ENCODE measurements around the gene NEU4.

NEU4 gene

DNA sequence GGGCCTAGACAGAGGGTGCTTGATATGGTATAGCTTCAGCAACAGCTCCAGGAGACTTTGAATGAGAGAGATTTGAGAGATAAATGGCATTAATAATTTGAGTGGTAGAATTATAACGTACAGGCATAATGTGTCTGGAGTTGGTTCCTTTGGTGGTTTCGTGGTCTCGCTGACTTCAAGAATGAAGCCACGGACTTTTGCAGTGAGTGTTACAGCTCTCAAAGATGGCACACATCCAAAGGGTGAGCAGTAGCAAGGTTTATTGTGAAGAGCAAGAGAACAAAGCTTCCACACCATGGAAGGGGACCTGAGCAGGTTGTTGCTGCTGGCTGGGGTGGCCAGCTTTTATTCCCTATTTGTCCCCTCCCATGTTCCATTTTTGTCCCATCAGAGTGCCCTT, 26.6 kb downstream of the NEU4 start:
- no peak for DNase-seq

DNA sequence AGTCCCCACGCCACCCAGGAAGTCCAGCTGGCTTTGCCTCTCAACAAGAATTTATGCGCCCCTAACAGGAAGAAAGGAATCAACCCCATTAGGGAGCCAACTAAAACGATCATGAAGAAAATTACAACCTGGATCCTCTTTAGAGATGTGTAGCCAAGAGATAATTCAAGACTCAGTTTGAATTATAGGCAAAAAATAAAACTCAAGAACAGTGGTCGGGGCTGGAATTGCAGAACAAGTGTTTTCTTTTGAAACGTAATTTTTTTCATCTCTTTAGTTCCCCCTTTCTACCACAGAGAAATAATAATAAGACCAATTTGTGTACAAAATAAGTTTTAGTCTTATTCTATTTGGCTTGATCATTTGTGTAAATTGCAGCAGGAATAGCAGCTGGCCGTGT, 27.3 kb downstream of the NEU4 start:
- no peak for DNase-seq

DNA sequence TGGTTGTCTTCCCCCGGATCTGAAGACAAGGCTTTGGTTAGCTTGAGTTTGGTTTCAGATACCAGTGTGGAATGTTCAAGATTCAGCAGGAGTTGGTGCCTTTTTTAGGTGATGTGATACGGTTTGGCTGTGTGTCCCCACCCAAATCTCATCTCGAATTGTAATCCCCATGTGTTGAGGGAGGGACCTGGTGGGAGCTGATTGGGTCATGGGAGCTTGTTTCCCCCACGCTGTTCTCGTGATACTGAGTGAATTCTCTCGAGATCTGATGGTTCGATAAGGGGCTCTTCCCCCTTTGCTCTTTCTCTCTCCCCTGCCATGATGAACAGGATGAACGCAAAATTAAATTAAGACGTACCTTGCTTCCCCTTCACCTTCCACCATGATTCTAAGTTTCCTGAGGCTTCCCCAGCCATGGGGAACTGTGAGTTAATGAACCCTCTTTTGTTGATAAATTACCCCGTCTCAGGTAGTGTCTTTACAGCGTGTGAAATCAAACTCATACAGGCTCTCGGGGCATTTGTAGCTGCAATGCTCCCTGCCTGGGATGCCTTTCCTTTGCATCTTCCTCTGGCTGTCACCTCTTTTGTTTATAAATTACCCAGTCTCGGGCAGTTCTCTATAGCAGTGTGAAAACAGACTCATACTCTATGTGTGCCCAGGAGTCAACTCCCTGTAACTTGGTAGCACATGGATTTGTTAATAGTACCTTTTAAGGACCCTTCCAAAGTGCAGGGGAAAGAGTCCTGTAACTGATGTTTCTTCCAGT, 28.4 kb downstream of the NEU4 start:
- DNase-seq, result no peak

DNA sequence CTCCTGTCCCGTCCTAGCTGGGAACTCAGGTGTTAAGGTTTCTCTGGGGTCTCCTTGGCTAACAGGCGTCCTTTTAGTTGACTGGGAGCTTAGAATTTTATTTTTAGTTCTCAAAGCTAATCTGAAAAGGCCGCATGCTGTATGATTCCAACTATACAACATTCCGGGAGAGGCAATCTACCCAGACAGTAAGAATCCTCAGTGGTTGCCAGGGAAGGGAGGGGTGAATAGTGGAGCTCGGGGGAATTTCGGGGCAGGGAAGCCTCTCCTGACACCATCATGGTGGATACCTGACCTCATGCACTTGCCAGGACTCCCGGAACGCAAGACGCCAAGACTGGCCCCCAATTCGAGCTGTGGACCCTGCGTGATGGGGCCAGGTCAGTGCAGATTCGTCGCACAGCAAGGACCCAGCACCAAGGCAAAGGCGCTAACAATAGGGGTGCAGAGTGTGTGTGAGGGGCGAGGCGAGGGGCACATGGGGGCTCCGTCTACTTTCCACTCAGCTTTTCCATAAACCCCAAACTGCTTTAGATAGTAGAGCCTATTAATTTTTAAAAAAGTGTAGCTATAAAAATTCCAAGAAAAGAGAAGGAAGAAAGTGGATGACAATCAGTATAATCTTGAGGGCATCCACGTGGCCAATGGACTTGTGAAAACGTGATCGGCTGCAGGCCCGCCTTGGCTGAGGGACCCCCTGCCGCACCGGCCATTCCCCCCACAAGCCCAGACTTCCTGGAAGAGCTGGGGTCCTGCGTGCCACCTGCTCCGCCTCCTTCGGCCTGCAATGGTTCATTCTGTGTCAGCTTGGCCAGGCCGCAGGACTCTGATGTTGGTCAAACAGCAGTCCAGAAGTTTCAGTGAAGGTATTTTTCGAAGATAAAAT, 32.4 kb downstream of the NEU4 start:
- no peak for DNase-seq

DNA sequence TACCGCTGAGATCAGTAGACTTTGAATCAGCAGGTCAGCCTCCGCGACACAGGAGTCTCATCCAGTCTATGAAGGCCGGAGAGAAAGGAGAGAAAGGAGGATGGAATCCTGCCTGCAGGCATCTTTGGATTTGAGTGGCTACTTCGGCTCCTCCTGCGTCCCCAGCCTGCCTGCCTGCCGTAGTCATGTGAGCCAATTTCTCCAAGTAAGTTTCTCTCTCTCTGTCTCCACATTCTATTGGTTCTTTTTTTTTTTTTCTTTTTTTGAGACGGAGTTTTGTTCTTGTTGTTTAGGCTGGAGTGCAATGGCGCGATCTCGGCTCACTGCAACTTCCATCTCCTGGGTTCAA, 33.0 kb downstream of the NEU4 start:
- DNase-seq, result no peak

DNA sequence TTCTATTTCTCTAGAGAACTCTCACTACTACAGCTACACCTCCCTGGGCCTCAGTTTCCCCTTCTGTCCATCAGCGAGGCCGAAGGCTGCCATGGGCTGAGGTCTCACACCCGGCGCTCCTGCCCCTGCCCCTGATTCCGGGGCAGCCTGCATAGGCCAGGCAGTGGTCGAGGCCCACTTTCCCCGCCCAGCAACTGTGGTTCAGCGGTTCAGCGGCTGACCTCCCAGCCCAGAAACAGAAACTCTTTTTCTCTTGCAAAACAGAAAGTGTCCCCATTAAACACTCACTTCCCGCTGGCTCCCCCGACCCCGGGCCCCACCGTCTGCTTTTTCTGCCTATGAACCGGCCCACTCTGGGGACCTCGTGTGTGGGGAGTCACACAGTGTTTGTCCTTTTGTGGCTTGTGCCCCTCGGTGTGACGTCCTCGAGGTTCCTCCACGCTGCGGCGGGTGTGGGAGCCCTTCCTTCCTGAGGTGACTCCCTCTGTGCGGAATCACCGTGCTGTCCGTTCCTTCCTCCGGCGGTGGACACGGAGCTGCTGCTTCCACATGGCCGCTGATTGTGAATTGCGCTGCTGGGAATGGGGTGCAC, 33.7 kb downstream of the NEU4 start:
- DNase-seq, result peak; percentile 63

DNA sequence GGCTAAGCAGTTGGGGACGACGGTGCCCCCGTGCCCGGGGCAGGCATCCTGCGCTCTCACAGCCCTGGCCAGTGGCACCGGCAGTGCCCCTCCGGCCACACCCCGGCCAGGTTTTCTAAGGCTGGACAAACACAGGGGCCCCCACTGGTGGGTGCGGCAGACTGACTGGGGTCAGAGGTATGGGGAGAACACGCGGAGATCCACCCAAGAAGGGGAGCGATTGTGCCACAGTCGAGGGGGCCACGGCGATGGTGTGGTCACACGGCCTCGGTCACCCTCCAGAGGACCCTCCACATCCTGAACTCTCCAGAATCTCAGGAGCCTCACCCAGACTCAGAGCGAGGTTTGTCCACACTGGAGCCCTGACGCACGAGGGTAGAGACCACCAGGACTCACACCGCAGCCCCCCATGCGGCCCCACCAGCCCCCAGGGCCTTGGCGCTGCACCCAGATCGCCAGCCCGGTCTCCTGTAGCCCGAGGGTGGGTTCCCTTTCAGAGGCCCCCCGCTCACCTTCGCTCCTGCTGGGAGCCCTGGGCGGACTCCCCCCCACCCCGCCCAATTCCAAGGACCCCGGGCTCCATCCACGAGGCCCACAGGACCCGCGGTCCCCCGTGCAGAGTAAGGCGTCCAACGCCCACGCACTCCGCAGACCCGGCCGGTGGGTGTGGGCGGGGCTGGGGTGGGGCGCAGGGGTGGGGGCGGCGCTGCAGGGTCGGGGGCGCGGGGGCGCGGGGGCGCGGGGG, 34.5 kb downstream of the NEU4 start:
- no peak for DNase-seq

DNA sequence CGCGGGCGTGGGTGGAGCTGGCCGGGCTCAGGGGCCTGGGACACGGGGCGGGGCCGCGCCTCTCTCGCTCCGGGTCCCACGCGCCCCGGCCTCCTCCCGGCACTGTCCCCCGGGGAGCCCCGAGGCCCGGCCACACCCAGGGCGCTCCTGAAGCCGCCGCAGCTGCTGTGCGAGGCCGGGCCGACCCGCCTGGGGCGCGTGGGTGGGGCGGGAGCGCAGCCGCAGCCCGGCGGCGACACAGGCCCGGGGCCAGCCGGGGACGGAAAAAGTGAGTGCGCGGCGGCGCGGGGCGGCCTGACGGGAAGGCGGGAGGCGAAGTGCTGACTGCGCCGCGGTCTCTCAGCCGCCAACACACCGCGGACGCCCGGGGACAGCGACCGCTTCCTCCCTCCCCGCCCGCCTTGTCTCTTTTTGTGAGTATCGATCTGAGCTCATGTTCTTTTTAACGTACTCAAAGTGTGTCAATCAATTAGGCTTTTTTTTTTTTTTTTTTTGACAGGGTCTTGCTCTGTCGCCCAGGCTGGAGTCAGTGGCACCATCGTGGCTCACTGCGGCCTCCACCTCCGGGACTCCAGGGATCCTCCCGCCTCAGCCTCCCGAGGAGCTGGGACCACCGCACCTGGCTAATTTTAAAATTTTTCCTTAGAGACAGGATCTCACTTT, 35.2 kb downstream of the NEU4 start:
- peak; percentile 91 for DNase-seq

DNA sequence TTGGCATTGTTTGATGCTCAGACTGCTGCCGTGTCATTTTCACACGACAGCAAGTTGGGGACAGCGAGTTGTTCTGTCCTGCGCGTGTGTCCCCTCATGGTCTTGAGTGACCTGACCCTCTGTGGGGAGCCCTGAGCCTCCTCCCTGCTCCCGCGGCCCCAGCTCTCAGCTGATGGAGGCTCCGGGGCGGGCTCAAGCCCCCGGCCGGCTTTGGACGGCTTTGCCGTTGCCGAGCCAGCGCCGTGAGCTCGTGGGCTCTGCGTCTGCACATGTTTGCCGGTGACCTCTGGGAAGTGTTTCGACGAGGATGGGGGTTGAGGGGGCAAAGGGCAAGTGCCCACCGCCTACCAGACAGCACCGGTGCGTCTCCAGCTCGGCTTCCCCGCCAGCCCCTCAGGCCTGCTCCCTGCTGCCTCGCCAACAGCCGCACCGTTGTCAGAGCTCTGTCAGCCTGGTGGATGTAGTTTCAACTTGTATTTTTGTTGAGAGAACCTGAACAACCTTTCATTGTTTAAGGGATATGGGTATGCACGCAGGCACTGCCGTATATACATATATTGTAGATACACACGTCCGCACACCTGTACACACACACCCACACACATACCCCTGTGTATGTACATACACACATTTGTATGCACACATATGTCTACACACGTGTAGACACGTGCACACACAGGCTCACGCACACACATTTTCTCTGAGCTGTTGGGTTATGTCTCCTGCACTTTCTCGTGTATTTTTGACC, 36.0 kb downstream of the NEU4 start:
- DNase-seq, result no peak

DNA sequence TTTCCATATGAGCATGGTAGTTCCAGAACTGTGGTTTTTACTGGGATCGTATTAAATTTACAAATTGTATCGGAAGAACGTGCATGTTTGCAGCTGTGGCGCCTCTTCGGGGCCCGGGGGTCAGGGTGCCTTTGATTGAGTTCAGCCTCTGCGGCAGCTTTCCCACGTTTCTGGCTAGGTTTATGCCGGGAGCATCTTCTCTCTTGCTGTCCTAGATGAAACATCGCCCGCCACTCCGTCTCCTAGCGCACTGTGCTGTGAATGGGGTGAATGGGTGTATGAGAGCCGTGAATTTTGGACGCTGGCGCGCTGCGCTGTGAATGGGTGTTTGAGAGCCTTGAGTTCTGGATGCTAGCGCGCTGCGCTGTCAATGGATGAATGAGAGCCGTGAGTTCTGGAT, 37.4 kb downstream of the NEU4 start:
- DNase-seq, result no peak

DNA sequence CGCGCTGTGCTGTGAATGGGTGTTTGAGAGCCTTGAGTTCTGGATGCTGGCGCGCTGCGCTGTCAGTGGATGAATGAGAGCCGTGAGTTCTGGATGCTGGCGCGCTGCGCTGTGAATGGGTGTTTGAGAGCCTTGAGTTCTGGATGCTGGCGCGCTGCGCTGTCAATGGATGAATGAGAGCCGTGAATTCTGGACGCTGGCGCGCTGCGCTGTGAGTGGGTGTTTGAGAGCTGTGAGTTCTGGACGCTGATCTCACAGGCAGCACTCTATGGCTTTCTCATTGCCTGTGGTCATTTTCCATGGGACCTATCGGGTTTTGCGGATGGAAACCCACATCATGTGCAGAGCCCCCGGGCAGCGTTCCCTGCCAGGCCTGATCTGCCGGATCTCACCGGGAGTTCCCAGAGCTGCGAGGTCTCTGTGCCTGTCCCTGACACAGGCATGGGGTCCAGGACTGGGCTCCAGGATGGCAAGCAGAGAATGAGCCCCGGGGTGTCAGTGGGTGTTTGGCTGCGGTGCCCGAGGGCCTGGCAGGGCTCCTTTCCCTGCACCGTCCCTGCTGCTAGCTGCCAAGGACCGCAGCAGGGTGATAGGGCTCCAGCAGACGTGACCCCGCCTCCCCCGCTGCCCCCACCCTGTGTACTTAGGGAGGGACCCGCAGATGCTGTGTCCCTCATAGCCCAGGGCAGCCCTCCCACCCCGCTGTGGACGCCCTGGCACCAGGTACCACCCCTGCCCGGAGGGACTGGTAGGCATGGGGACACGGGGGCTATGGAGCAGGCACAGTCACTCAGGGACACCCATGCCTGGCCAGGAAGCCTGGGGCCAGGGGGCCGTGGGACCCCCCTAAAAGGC, 40.0 kb downstream of the NEU4 start:
- DNase-seq, result no peak

DNA sequence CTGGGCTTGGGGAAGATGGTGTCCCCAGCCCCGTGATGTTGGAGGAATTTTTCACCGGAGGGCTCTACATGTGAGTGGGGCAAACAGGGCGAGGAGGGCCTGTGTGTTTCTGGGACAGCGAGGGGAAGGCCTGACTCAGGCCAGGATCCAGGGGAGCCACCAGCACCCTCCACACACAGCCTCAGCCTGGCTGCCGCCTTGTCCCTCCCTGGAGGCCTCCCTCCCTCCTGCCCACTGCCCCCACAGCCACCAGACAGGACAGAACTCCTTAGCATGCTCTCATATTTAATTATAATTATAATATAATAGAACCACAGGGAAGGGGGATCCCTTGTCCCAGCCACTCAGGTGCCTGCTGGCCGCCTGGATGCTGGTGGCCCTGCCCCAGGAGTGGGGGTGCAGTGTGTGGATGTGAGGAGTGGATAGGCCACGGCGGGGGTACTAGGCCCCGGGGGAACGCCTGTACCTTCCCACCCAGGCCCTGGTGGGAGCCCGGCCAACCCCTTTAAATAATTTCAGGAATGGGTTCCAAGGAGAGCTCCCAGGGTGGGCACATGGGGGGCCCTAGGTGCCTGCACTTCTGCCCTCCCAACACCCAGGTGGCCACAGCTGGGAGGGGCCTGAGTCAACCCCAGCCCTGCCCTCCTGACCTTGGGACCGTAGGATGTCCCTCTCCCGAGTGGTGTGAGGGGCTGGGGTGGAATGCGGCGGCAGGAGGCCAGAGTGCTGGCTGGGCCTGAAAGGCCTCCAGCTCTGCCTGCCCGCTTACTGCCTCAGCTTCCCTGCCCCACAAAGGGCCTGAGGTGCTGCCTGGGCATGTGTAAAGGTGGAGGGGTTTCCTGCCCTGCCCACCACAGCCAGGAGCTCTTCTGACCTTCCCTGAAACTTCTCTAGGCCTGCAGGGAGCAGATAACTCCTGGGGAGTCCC, 40.9 kb downstream of the NEU4 start:
- no peak for DNase-seq

DNA sequence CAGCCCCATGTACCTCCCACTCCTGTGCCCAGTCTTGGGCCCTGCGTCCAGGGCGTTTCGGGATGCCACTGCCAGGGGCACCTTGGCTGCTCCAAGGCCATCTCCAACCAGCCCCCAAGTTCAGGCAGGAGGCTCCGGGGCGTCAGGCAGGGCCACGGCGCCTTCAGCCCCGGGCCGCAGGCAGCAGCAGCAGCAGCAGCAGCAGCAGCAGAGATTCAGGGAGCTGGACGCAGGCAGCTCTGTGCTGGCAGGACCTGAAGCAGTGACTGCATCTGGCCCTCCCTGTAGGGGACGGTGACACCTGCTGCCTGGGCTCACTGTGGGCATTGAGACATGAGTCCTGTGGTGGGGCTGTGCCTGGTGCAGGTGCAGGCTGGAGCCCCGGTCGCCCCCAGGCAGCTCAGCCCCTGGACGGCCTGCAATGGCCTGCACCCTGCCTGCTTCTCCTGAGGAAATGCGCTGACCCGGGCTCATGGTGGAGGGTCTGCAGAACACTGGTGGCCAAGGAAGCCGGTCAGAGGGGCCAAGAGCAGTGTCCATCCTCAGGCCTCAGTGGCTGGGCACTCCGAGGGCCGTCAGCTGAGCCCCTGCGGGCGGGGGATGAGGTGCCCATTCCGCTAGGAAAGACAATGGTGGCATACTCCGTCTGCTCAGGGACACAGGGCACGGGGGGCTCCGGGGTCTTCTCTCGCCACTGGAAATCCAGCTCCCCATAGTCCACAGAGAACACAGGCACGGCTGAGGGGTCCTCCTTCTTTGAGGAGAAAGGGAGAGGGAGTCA, 41.7 kb downstream of the NEU4 start:
- DNase-seq, result no peak

DNA sequence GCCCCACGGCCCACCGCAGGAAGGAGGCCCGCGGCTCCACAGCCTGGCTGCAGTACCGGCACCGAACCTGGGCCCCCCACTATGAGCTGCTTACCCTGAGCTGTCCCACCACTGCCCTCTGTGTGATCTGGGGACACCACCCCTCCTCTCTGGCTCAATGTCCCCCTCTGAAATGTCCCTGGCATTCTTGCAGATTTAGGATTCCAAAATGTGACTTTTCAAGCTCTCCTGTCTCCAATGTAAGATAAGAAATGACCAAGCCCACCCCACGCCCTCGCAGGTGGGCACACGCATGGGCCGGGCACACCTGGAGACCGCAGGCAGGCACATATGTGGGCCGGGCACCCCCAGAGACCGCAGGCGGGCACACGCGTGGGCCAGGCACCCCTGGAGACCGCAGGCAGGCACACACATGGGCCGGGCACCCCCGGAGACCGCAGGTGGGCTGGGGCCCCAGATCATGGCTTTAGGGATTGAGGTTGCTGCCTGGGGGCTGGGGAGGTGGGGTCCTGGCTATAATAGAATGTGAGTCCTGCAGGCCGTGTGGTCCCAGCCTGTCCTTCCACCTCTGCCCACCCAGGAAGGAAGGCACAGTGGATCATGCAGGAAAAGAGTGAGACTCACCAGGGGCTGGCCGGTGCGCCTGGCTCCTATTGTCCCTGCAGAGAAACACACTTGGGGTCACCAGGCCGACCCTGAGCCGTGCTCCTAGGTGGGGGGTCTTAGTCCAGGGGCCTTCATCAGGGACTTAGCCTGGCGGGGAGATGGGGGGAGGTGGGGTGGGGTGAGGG, 42.5 kb downstream of the NEU4 start:
- DNase-seq, result no peak

DNA sequence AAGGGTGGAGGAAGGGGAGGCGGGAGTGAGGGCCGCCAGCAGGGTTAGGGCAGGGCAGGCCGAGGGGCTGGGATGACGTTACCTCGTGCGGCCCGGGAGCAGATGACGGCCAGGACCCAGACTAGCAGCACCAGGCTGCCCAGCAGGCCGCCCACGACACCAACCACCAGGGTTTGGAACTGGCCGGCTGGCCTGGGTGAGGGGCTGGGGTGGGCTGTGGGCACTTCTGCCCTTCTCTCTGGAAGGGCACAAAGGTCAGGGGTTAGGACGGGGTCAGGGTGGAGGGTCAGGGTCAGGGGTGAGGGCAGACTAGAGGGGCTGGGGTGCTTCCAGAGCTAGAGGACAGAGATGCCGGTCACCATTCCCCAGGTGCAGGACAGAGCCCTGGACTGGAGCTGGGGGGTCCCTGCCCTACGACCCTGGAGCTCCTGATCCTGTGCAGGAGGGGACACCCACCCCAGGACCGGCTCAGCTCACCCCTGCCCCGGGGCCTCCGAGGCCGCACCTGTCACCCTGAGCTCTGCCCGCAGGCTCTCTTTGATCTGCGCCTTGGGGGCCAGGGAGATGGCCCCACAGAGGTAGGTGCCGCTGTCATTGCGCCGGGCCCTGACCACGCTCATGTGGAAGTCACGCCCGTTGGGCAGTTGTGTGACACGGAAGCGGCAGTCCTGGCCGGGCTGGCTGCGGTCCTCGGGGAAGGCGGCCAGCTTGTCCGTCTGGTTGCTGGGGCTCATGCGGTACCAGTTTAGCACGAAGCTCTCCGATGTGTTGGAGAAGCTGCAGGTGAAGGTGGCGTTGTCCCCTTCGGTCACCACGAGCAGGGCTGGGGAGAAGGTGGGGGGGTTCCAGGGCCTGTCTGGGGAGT, 43.4 kb downstream of the NEU4 start:
- no peak for DNase-seq

DNA sequence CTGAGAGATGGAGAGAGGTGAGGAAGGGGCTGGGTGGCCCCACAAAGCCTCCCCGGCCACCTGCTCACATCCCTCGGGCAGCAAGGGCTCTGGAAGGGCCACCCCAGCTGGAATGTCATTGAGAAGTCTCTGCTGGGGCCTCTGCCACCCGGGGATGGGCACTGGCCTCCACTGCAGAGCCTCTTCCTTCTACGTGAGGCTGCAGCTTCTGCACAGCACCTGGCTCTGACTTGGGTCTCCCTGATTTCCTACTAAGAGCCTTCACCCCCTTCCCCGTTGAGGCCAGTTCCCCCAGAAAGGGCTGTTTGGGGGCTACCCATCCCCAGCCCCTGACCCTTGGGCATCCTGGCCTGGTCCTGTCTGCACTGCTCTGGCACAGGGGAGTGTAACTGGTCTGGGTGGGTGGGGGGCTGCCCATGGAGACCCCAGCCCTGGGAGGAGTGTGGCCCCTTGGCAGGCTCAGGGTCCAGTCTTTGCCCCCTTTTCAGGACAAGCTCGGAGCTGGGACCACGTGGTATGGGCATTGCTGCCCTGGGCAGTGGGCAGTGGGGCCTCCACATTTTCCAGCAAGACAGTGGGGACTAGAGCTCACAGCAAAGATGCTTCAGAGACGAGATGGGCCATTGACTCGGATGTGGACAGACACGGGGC, 44.1 kb downstream of the NEU4 start:
- no peak for DNase-seq
